ENCODE measurements around the gene MAP2K4. TPM values are rescaled to one million over a fixed set of nuclear protein-coding genes. Genes with fewer than 3 reads are reported as not detected.

MAP2K4 gene
- total and polyA plus RNA-seq, 10 donors: 8.2 to 35.1 (median 26.0) TPM

- Histone ChIP-seq H3K4me1 (no peaks in the 10 kb centered on the region), H3K27me3 (replicated peaks in 1 of 7) (no peaks in the 10 kb centered on the region), H3K9me3 (peaks cover 0 to 7% (median 0%) of the 10 kb centered on the region in 8 donors), H3K36me3 (peaks cover 0 to 68% (median 8%) of the 10 kb centered on the region in 6 donors), H3K4me3 (no peak overlapping the region), H3K27ac (no peak overlapping the region)
- DNase-seq: no peak
- intact Hi-C loops (cut with DNase I; ENCODE audit: low total_unique reads): no loop called here
- TF ChIP-seq POLR2A (IDR thresholded peaks at IDR 0.05): no peak
- TF ChIP-seq POLR2AphosphoS5 (IDR thresholded peaks at IDR 0.05): no peak
- TF ChIP-seq, protein P1, sequence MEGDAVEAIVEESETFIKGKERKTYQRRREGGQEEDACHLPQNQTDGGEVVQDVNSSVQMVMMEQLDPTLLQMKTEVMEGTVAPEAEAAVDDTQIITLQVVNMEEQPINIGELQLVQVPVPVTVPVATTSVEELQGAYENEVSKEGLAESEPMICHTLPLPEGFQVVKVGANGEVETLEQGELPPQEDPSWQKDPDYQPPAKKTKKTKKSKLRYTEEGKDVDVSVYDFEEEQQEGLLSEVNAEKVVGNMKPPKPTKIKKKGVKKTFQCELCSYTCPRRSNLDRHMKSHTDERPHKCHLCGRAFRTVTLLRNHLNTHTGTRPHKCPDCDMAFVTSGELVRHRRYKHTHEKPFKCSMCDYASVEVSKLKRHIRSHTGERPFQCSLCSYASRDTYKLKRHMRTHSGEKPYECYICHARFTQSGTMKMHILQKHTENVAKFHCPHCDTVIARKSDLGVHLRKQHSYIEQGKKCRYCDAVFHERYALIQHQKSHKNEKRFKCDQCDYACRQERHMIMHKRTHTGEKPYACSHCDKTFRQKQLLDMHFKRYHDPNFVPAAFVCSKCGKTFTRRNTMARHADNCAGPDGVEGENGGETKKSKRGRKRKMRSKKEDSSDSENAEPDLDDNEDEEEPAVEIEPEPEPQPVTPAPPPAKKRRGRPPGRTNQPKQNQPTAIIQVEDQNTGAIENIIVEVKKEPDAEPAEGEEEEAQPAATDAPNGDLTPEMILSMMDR (IDR thresholded peaks at IDR 0.05 in 8 of 11, conservative IDR thresholded peaks at IDR 0.05 in 3 of 11): no peak
These were observed 48.3 kb downstream of the MAP2K4 start for GRCh38 chr17:12068946-12069345.

GRCh38 chr17:12070561-12070960, 49.9 kb downstream of the MAP2K4 start:
- no peak for DNase-seq
- no peaks in the 10 kb centered on the region for H3K27me3 ChIP-seq (replicated peaks in 1 of 7)
- no peak overlapping the region for H3K27ac ChIP-seq
- H3K36me3 ChIP-seq: peaks cover 0 to 70% (median 6%) of the 10 kb centered on the region in 6 donors
- no peaks in the 10 kb centered on the region for H3K4me1 ChIP-seq
- no peak for TF ChIP-seq POLR2A (IDR thresholded peaks at IDR 0.05)
- TF ChIP-seq, protein P1 (IDR thresholded peaks at IDR 0.05 in 8 of 11, conservative IDR thresholded peaks at IDR 0.05 in 3 of 11): no peak
- TF ChIP-seq POLR2AphosphoS5 (IDR thresholded peaks at IDR 0.05): no peak
- H3K9me3 ChIP-seq: no peaks in the 10 kb centered on the region
- intact Hi-C loops (cut with DNase I; ENCODE audit: low total_unique reads): no loop called here
- no peak overlapping the region for H3K4me3 ChIP-seq

GRCh38 chr17:12074346-12074745, 53.7 kb downstream of the MAP2K4 start:
- Histone ChIP-seq H3K4me3 (no peak overlapping the region), H3K9me3 (peaks cover 0 to 5% (median 0%) of the 10 kb centered on the region in 8 donors), H3K4me1 (no peaks in the 10 kb centered on the region), H3K36me3 (peaks cover 0 to 84% (median 15%) of the 10 kb centered on the region in 6 donors), H3K27me3 (replicated peaks in 1 of 7) (no peaks in the 10 kb centered on the region), H3K27ac (no peak overlapping the region)
- 59 to 86% (median 83%) methylated on average over 3 of the region's 3 CpGs for WGBS, 5 donors
- TF ChIP-seq POLR2AphosphoS5 (IDR thresholded peaks at IDR 0.05) (no peak), POLR2A (IDR thresholded peaks at IDR 0.05) (no peak)
- TF ChIP-seq, protein P1 (IDR thresholded peaks at IDR 0.05 in 8 of 11, conservative IDR thresholded peaks at IDR 0.05 in 3 of 11): no peak
- DNase-seq: no peak
- intact Hi-C loops (cut with DNase I; ENCODE audit: low total_unique reads): no loop called here

DNA sequence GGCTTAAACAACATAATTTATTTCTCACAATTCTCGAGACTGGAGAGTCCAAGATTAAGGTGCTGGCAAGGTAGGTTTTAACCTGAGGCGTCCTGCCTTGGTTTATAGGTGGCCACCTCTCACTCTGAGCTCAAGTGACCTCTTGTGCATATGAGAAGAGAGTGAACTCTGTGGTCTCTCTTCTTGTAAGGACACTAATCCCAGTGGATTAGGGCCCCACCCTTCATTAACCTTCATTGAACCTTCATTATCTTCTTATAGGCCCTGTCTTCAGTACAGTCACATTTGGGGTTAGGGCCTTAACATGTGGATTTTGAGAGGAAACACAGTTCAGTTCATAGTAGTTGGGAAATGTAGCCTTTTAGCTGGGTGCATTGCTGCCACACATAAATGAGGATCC, 57.1 kb downstream of the MAP2K4 start:
- Histone ChIP-seq H3K36me3 (peaks cover 0 to 89% (median 22%) of the 10 kb centered on the region in 6 donors), H3K4me3 (no peak overlapping the region), H3K27me3 (replicated peaks in 1 of 7) (no peaks in the 10 kb centered on the region), H3K9me3 (peaks cover 0 to 5% (median 0%) of the 10 kb centered on the region in 8 donors), H3K27ac (no peak overlapping the region), H3K4me1 (no peaks in the 10 kb centered on the region)
- WGBS, 5 donors: 96 to 100% (median 98%) methylated on average over 2 of the region's 2 CpGs
- intact Hi-C loops (cut with DNase I; ENCODE audit: low total_unique reads): no loop called here
- TF ChIP-seq POLR2A (IDR thresholded peaks at IDR 0.05): no peak
- TF ChIP-seq, protein P1 (IDR thresholded peaks at IDR 0.05 in 8 of 11, conservative IDR thresholded peaks at IDR 0.05 in 3 of 11): no peak
- no peak for TF ChIP-seq POLR2AphosphoS5 (IDR thresholded peaks at IDR 0.05)
- no peak for DNase-seq

Measured in spleen (tissue), 11 donors.